ENCODE results near the gene NRXN3.

GRCh38 chr14:79299162-79299561 is 1129.0 kb downstream of the NRXN3 start:
- no peak for TF ChIP-seq CTCF (conservative IDR thresholded peaks at IDR 0.05 in 1 of 2, IDR thresholded peaks at IDR 0.05 in 1 of 2; ENCODE audit: low read depth in 1 of 2, low read length in 2 of 2)
- TF ChIP-seq EZH2 (IDR thresholded peaks at IDR 0.05; ENCODE audit: low read length, missing control alignments), result no peak

Data from fibroblast of lung (primary cell).